ENCODE results near the gene NNT. TPM values are rescaled to one million over a fixed set of nuclear protein-coding genes. Genes with fewer than 3 reads are reported as not detected.

NNT gene
- total and polyA plus RNA-seq, 2 of the 8 experiments (the other 6 are each of a cell fraction or from before 2014, with no cell fraction given): 11.0 to 22.2 TPM

GRCh38 chr5:43676083-43676840 is 73.3 kb downstream of the NNT start (continued):
- TF ChIP-seq, protein P1, sequence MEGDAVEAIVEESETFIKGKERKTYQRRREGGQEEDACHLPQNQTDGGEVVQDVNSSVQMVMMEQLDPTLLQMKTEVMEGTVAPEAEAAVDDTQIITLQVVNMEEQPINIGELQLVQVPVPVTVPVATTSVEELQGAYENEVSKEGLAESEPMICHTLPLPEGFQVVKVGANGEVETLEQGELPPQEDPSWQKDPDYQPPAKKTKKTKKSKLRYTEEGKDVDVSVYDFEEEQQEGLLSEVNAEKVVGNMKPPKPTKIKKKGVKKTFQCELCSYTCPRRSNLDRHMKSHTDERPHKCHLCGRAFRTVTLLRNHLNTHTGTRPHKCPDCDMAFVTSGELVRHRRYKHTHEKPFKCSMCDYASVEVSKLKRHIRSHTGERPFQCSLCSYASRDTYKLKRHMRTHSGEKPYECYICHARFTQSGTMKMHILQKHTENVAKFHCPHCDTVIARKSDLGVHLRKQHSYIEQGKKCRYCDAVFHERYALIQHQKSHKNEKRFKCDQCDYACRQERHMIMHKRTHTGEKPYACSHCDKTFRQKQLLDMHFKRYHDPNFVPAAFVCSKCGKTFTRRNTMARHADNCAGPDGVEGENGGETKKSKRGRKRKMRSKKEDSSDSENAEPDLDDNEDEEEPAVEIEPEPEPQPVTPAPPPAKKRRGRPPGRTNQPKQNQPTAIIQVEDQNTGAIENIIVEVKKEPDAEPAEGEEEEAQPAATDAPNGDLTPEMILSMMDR (IDR thresholded peaks at IDR 0.05; ENCODE audit: control extremely low read depth in 1 of 3, insufficient read depth in 1 of 3, low read depth in 1 of 3, low read length in 3 of 3): no peak
- TF ChIP-seq JUN (IDR thresholded peaks at IDR 0.05; ENCODE audit: low read depth, low read length) (no peak), NRF1 (IDR thresholded peaks at IDR 0.05; ENCODE audit: low read depth, low read length) (no peak), TEAD4 (IDR thresholded peaks at IDR 0.05; ENCODE audit: low read depth, low read length) (no peak)
